H1 (cell line): ENCODE measurements around the gene PRKG2. TPM values are rescaled to one million over a fixed set of nuclear protein-coding genes. Genes with fewer than 3 reads are reported as not detected.

Experiments used
- CTCF ChIA-PET: fragments of 300-600 bp; sonication (Branson Sonifier 250); formaldehyde crosslinking; loops from one replicate; lab custom pipeline; 2021; ENCODE audit not compliant: partially characterized antibody; lab: Charles Lee
- POLR2A ChIA-PET: fragments of 300-600 bp; sonication (Branson Sonifier 250); formaldehyde crosslinking; loops from one replicate; lab custom pipeline; 2021; ENCODE audit warnings: inconsistent platforms; ENCODE audit not compliant: partially characterized antibody; lab: Charles Lee
- DNase-seq, 2 experiments: peaks; one replicate each; pipeline versions ENCODE4 v3.0.0 to v3.0.0-alpha.2; 2010 to 2022; ENCODE audit warnings: low spot score in 2 of 2, low read depth in 1 of 2, mixed read lengths in 1 of 2
- FAIRE-seq: peaks from 2 replicates; lab custom pipeline; 2011; peaks lifted over from hg19 to GRCh38; lab: Jason Lieb, UNC
- H2AFZ ChIP-seq: 2 replicates; pipeline ENCODE4 v1.8.1; 2012; ENCODE audit warnings: low read length, inconsistent platforms
- H2AK5ac ChIP-seq: 2 replicates; pipeline ENCODE4 v1.6.1; 2013; ENCODE audit warnings: low read depth, low read length
- H2BK120ac ChIP-seq: replicated peaks from 2 replicates; pipeline ENCODE3; 2013; ENCODE audit warnings: low read depth, low read length, inconsistent platforms
- H2BK12ac ChIP-seq: 2 replicates; pipeline ENCODE4 v1.6.1; 2013; ENCODE audit warnings: low read depth, low read length
- H2BK15ac ChIP-seq: 2 replicates; pipeline ENCODE4 v1.6.1; 2013; ENCODE audit warnings: low read length
- H2BK20ac ChIP-seq: 2 replicates; pipeline ENCODE4 v1.6.1; 2013; ENCODE audit warnings: low read length
- H2BK5ac ChIP-seq: 2 replicates; pipeline ENCODE4 v1.6.1; 2013; ENCODE audit warnings: low read depth, low read length
- H3K14ac ChIP-seq: 2 replicates; pipeline ENCODE4 v1.6.1; 2013; ENCODE audit warnings: inconsistent platforms; ENCODE audit not compliant: insufficient read length
- H3K18ac ChIP-seq: 2 replicates; pipeline ENCODE4 v1.6.1; 2013; ENCODE audit warnings: low read length; ENCODE audit errors: extremely low read depth
- H3K23ac ChIP-seq: 2 replicates; pipeline ENCODE4 v1.6.1; 2013; ENCODE audit warnings: inconsistent platforms; ENCODE audit not compliant: insufficient read length
- H3K23me2 ChIP-seq: 2 replicates; pipeline ENCODE4 v1.6.1; 2013; ENCODE audit warnings: low read depth, low read length
- H3K27ac ChIP-seq: 2 replicates; pipeline ENCODE4 v1.6.1; 2011; ENCODE audit warnings: low read depth, low read length, inconsistent platforms
- H3K27me3 ChIP-seq, 4 experiments: replicated peaks in 1 of 4; 1 replicate in 1 of 4; 2 replicates in 3 of 4; pipeline versions ENCODE4 v1.6.1 to v1.8.1; 2011 to 2013; ENCODE audit warnings: low read length in 3 of 4, mild to moderate bottlenecking in 3 of 4, inconsistent platforms in 2 of 4, mixed read lengths in 2 of 4, moderate library complexity in 1 of 4; ENCODE audit not compliant: control insufficient read depth in 3 of 4, insufficient read depth in 3 of 4; ENCODE audit errors: extremely low read depth in 1 of 4
- H3K36me3 ChIP-seq, 4 experiments: 2 replicates each; pipeline versions ENCODE4 v1.6.1 to v1.8.1; 2011 to 2013; ENCODE audit warnings: mild to moderate bottlenecking in 4 of 4, low read length in 3 of 4, moderate library complexity in 2 of 4, control low read depth in 1 of 4, inconsistent platforms in 1 of 4; ENCODE audit not compliant: insufficient read depth in 4 of 4, control insufficient read depth in 2 of 4
- H3K4ac ChIP-seq: replicated peaks from 2 replicates; pipeline ENCODE3; 2013; ENCODE audit warnings: low read length, low read depth, mixed read lengths, inconsistent platforms; ENCODE audit not compliant: insufficient read length
- H3K4me1 ChIP-seq, 4 experiments: replicated peaks in 1 of 4; 1 replicate in 1 of 4; 2 replicates in 3 of 4; pipeline versions ENCODE4 v1.6.1 to v1.8.1; 2011 to 2013; ENCODE audit warnings: low read length in 3 of 4, inconsistent platforms in 2 of 4, mixed read lengths in 1 of 4; ENCODE audit not compliant: insufficient read depth in 4 of 4, control insufficient read depth in 3 of 4
- H3K4me2 ChIP-seq, 2 experiments: 2 replicates each; pipeline versions ENCODE4 v1.6.1 to v1.8.1; 2011 to 2013; ENCODE audit warnings: low read depth in 2 of 2, low read length in 2 of 2, control low read depth in 1 of 2, inconsistent platforms in 1 of 2, mild to moderate bottlenecking in 1 of 2; ENCODE audit not compliant: insufficient read depth in 1 of 2
- H3K4me3 ChIP-seq, 4 experiments: fragments of 200-600, 300-600 bp in 1 of 4; sonication (generic), shearing (Covaris generic), sonication (Bioruptor Twin) in 1 of 4; 2 replicates each; pipeline versions ENCODE4 v1.5.1 to v1.8.1; 2011 to 2016; ENCODE audit warnings: low read length in 4 of 4, low read depth in 3 of 4, control low read depth in 2 of 4, inconsistent platforms in 2 of 4, mild to moderate bottlenecking in 2 of 4, mixed read lengths in 1 of 4, moderate library complexity in 1 of 4; ENCODE audit not compliant: insufficient read depth in 2 of 4; ENCODE audit errors: extremely low read depth in 1 of 4
- H3K56ac ChIP-seq: replicated peaks from 2 replicates; pipeline ENCODE3; 2013; ENCODE audit warnings: low read depth, mild to moderate bottlenecking, mixed read lengths, low read length, inconsistent platforms; ENCODE audit not compliant: insufficient read length
- H3K79me1 ChIP-seq: 2 replicates; pipeline ENCODE4 v1.6.1; 2013; ENCODE audit warnings: low read depth, low read length, control low read depth
- H3K79me2 ChIP-seq, 2 experiments: 2 replicates each; pipeline versions ENCODE4 v1.6.1 to v1.8.1; 2012 to 2013; ENCODE audit warnings: low read length in 2 of 2, mild to moderate bottlenecking in 2 of 2, inconsistent platforms in 1 of 2; ENCODE audit not compliant: insufficient read depth in 2 of 2, control insufficient read depth in 1 of 2
- H3K9ac ChIP-seq, 4 experiments: replicated peaks in 1 of 4; 1 replicate in 1 of 4; 2 replicates in 3 of 4; pipeline versions ENCODE4 v1.6.1 to v1.8.1; 2011 to 2013; ENCODE audit warnings: low read depth in 3 of 4, low read length in 3 of 4, control low read depth in 2 of 4, mild to moderate bottlenecking in 2 of 4, moderate library complexity in 2 of 4, inconsistent platforms in 1 of 4; ENCODE audit errors: extremely low read depth in 1 of 4
- H3K9me3 ChIP-seq, 2 experiments: 2 replicates each; pipeline versions ENCODE4 v1.6.1 to v1.8.1; 2012 to 2013; ENCODE audit warnings: mild to moderate bottlenecking in 2 of 2, moderate library complexity in 2 of 2, control low read depth in 1 of 2, inconsistent platforms in 1 of 2, low read depth in 1 of 2, low read length in 1 of 2, mixed read lengths in 1 of 2; ENCODE audit not compliant: insufficient read depth in 2 of 2
- H4K20me1 ChIP-seq, 2 experiments: replicated peaks in 1 of 2; 2 replicates each; pipeline versions ENCODE3 to v1.8.1; 2011 to 2013; ENCODE audit warnings: inconsistent platforms in 2 of 2, low read length in 2 of 2, mild to moderate bottlenecking in 1 of 2; ENCODE audit not compliant: insufficient read depth in 2 of 2, control insufficient read depth in 1 of 2
- H4K5ac ChIP-seq: 2 replicates; pipeline ENCODE4 v1.6.1; 2013; ENCODE audit warnings: low read length, low read depth, mixed read lengths, inconsistent platforms; ENCODE audit not compliant: insufficient read length
- H4K8ac ChIP-seq: 2 replicates; pipeline ENCODE4 v1.8.0; 2013; ENCODE audit warnings: mild to moderate bottlenecking, moderate library complexity, low read length, inconsistent platforms; ENCODE audit not compliant: insufficient read depth; ENCODE audit errors: extremely low read depth
- H4K91ac ChIP-seq: replicated peaks from 2 replicates; pipeline ENCODE3; 2013; ENCODE audit warnings: low read length, mixed read lengths, inconsistent platforms; ENCODE audit not compliant: insufficient read length
- CREB1 ChIP-seq: IDR thresholded peaks from 2 replicates; pipeline ENCODE4 v1.6.1; 2012; ENCODE audit warnings: inconsistent platforms
- FOSL1 ChIP-seq: IDR thresholded peaks from 2 replicates; pipeline ENCODE4 v1.6.1; 2011; ENCODE audit warnings: mild to moderate bottlenecking, low read depth, low read length, moderate library complexity; ENCODE audit not compliant: insufficient read depth
- HDAC6 ChIP-seq: IDR thresholded peaks from one replicate; pipeline ENCODE4 v1.7.1; 2012; ENCODE audit warnings: low read depth, mild to moderate bottlenecking, inconsistent platforms, low read length, moderate library complexity
- POLR2A ChIP-seq, 2 experiments: IDR thresholded peaks; 1 replicate in 1 of 2; 2 replicates in 1 of 2; pipeline ENCODE4 v1.6.1; 2011; ENCODE audit warnings: low read depth in 2 of 2, low read length in 2 of 2, mild to moderate bottlenecking in 2 of 2; ENCODE audit errors: control extremely low read depth in 1 of 2
- POU5F1 ChIP-seq: IDR thresholded peaks from 2 replicates; pipeline ENCODE4 v1.6.1; 2011; ENCODE audit warnings: low read depth, mild to moderate bottlenecking, low read length, moderate library complexity
- RBBP5 ChIP-seq: IDR thresholded peaks from 2 replicates; pipeline ENCODE4 v1.7.1; 2012; ENCODE audit warnings: low read depth, mild to moderate bottlenecking, inconsistent platforms, low read length, moderate library complexity, borderline replicate concordance
- RNF2 ChIP-seq: fragments of 200-900, 300-1000 bp; sonication (generic); IDR thresholded peaks from 2 replicates; pipeline ENCODE4 v1.7.1; 2016; ENCODE audit warnings: borderline replicate concordance, low read depth, mild to moderate bottlenecking, antibody characterized with exemption, low read length; ENCODE audit not compliant: poor library complexity, severe bottlenecking; ENCODE audit errors: missing control alignments
- SIN3A ChIP-seq, 2 experiments: IDR thresholded peaks in 1 of 2; conservative IDR thresholded peaks in 1 of 2; 2 replicates each; pipeline ENCODE4 v1.6.1; 2011 to 2012; ENCODE audit warnings: low read length in 2 of 2, improper control_type of control experiment in 1 of 2, low read depth in 1 of 2, mild to moderate bottlenecking in 1 of 2
- SIRT6 ChIP-seq: IDR thresholded peaks from one replicate; pipeline ENCODE4 v1.7.1; 2012; ENCODE audit warnings: low read length, inconsistent platforms
- SP1 ChIP-seq: IDR thresholded peaks from 2 replicates; pipeline ENCODE4 v1.6.1; 2011; ENCODE audit warnings: low read depth, low read length
- SP4 ChIP-seq: IDR thresholded peaks from 2 replicates; pipeline ENCODE4 v1.6.1; 2012; ENCODE audit warnings: low read length, inconsistent platforms
- TAF1 ChIP-seq: IDR thresholded peaks from 2 replicates; pipeline ENCODE4 v1.6.1; 2011; ENCODE audit warnings: mild to moderate bottlenecking, low read depth, low read length
- TAF7 ChIP-seq: optimal IDR thresholded peaks from 2 replicates; pipeline ENCODE3; 2011; ENCODE audit warnings: low read depth, mild to moderate bottlenecking, inconsistent platforms, low read length, moderate library complexity, borderline replicate concordance
- TCF12 ChIP-seq: IDR thresholded peaks from 2 replicates; pipeline ENCODE4 v1.6.1; 2011; ENCODE audit warnings: low read depth, mild to moderate bottlenecking, low read length
- WGBS, 2 experiments: shearing (Covaris generic) in 1 of 2; methylation state at CpG; one replicate each; pipeline versions ENCODE4 v1.1.6 to v1.1.7; 2013 to 2015; ENCODE audit warnings: low lambda C conversion rate in 2 of 2, mixed read lengths in 2 of 2, inconsistent platforms in 1 of 2, low coverage in 1 of 2, missing lambda C conversion rate in 1 of 2; ENCODE audit not compliant: insufficient replicate concordance in 2 of 2, insufficient coverage in 1 of 2, insufficient read length in 1 of 2; ENCODE audit errors: extremely low coverage in 1 of 2, missing lambda C conversion rate in 1 of 2; 5-methylcytosine and 5-hydroxymethylcytosine counted together
- polyA plus RNA-seq, 7 experiments: library from polyadenylated mRNA; depleted of rRNA in 3 of 7; stranded (reverse) in 5 of 7; unstranded in 2 of 7; fragments of >200 nt in 5 of 7; fragments of 200-250 nt in 2 of 7; gene quantifications; 1 replicate in 5 of 7; 2 replicates in 1 of 7; 4 replicates in 1 of 7; pipeline versions ENCODE4 v1.2.1 to v1.2.3, GENCODE V29; 2011 to 2013; ENCODE audit warnings: missing spikeins in 2 of 7, mixed read lengths in 2 of 7
- total RNA-seq: library from RNA; stranded (reverse); fragmentation: NEBNext Ultra II Directional; extraction: Animal tissue kit (Norgen Biotek cat#: 25700); gene quantifications from 2 replicates; pipeline ENCODE4 v1.2.1, GENCODE V29; 2021

PRKG2 gene
- total and polyA plus RNA-seq, 2 of the 8 experiments (the other 6 are each of a cell fraction or from before 2014, with no cell fraction given) = 0.45 to 1.2 TPM

- WGBS, 2 experiments = 86% methylated on average over 2 of the region's 2 CpGs; no CpG with 5 or more reads in 1 of the 2 experiments
- TF ChIP-seq SP1 = no peak
- TF ChIP-seq TCF12 = no peak
- TF ChIP-seq CREB1 = no peak
- no peak for TF ChIP-seq HDAC6
- TF ChIP-seq RBBP5 = no peak
- no peak for TF ChIP-seq POLR2A (IDR thresholded peaks at IDR 0.05; ENCODE audit: control extremely low read depth in 1 of 2, low read depth in 2 of 2, low read length in 2 of 2)
- TF ChIP-seq POU5F1 = no peak
- TF ChIP-seq SIRT6 = no peak
- TF ChIP-seq RNF2 = no peak
- TF ChIP-seq SIN3A (conservative IDR thresholded peaks at IDR 0.05 in 1 of 2, IDR thresholded peaks at IDR 0.05 in 1 of 2; ENCODE audit: low read depth in 1 of 2, low read length in 2 of 2) = no peak
- TF ChIP-seq TAF7 = no peak
- no peak for TF ChIP-seq TAF1
- no peak for TF ChIP-seq SP4
- TF ChIP-seq FOSL1 = no peak
Measured at GRCh38 chr4:81093720-81094401, 121.2 kb downstream of the PRKG2 start.

More at GRCh38 chr4:81093720-81094401, 121.2 kb downstream of the PRKG2 start:
- no peak overlapping the region for H4K5ac ChIP-seq
- ChIA-PET CTCF (interaction anchor here (0.7 to 1.4 kb wide), 3 partner anchors 14 to 1696 kb away, joined by 3 to 7 read pairs (median 3); no protein-coding TSS in a partner anchor), POLR2A (interaction anchor here (0.7 to 1.6 kb wide), 2 partner anchors 60 to 255 kb away, joined by 3 read pairs; no protein-coding TSS in a partner anchor)
- H4K8ac ChIP-seq = no peak overlapping the region
- no peaks in the 10 kb centered on the region for H3K4me1 ChIP-seq
- no peak overlapping the region for H3K4me2 ChIP-seq
- no peaks in the 10 kb centered on the region for H4K20me1 ChIP-seq
- no peak overlapping the region for H3K14ac ChIP-seq
- H2AK5ac ChIP-seq = no peak overlapping the region
- H4K91ac ChIP-seq = no peak overlapping the region
- H3K9me3 ChIP-seq = no peaks in the 10 kb centered on the region
- no peaks in the 10 kb centered on the region; the same call in 1 of the 2 replicates for H3K23me2 ChIP-seq
- FAIRE-seq (no peak), DNase-seq (no peak)
- no peak overlapping the region for H2BK120ac ChIP-seq
- H3K9ac ChIP-seq = no peak overlapping the region
- no peaks in the 10 kb centered on the region for H3K27me3 ChIP-seq
- no peak overlapping the region for H3K4ac ChIP-seq
- H3K18ac ChIP-seq = no peak overlapping the region
- H3K36me3 ChIP-seq = no peaks in the 10 kb centered on the region
- no peak overlapping the region for H3K23ac ChIP-seq
- no peak overlapping the region for H2BK5ac ChIP-seq
- H3K27ac ChIP-seq = no peak overlapping the region
- no peak overlapping the region for H3K4me3 ChIP-seq
- H2BK12ac ChIP-seq = no peak overlapping the region
- no peak overlapping the region for H2BK15ac ChIP-seq
- H3K79me1 ChIP-seq = no peaks in the 10 kb centered on the region
- H3K56ac ChIP-seq = no peak overlapping the region
- no peak overlapping the region for H2AFZ ChIP-seq
- H2BK20ac ChIP-seq = no peak overlapping the region
- no peaks in the 10 kb centered on the region for H3K79me2 ChIP-seq
